HCEC 1CT (cell line): ENCODE measurements around the gene PDCD4.

Experiments
- DNase-seq: peaks from one replicate; pipeline ENCODE4 v3.0.0-alpha.2; 2017

The PDCD4 gene

DNA sequence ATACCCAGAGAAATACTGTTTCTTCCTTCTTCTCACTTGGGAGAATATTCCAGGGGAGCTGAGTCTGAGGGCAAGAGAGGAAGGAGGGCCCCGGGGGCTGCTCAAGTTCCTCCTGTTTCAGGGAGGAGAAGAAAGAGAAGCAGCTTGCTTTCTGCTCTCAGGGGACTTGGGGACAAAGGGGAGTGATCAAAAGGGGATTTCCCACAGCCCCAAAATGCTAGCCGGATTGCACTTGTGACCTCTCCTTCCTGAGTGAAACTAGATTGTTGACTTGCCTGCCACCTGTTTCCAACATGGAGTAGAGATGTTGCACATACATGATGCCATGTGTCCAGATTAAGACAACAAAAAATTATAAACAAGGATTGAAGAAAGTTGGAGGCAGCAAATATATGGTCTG, 28.7 kb upstream of the PDCD4 start:
- no peak for DNase-seq

DNA sequence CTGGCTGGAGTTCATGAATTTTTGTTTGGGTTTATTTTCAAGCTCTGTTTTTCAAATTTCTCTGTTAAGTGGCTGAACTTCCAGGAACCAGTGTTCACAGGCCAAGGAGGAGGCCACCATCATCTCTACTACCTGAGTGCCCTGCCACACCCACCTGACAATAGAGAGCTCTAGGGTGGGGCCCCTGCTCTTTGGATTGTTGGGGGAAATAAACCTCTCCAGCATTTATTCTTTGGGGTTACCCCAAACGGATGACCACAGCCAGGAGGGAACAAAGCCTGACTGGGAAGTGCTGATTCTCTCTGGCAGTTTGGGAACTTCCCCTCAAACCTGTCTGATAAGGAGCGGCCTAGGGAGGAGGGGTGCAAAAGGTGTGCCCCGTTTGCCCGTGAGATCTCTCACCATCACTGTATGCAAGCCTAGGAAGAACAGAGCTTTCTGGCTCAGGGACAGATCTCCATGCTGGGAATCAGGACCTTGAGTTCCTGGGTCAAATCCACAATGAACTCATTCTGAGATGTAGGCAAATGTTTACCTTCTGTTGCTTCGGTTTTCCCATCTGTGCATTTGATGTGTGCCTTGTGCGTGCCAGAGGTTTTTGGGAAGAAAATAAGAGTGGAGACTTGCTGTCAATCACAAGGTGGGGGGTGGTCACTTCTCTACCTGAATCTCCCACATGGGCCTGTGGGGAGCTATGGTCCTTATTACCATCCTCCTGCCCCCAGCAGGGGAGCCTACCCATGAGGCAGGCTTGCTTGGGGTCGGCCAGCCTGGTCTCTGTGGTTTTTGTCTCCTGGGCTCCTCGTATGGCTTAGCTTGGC, 27.7 kb upstream of the PDCD4 start:
- DNase-seq, result no peak

DNA sequence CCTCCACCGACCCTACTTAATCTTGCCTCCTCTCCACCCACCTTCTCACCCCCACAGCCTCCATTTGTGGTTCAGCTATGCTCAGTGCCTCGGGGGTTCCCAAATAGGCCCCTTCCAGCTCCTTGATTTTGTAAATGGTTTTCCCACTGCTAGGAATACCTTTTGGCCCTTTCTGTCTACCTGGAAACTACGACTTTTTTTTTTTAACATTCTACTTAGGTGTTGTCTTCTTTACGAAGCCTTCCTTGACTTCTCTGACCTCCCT, 27.2 kb upstream of the PDCD4 start:
- no peak for DNase-seq

DNA sequence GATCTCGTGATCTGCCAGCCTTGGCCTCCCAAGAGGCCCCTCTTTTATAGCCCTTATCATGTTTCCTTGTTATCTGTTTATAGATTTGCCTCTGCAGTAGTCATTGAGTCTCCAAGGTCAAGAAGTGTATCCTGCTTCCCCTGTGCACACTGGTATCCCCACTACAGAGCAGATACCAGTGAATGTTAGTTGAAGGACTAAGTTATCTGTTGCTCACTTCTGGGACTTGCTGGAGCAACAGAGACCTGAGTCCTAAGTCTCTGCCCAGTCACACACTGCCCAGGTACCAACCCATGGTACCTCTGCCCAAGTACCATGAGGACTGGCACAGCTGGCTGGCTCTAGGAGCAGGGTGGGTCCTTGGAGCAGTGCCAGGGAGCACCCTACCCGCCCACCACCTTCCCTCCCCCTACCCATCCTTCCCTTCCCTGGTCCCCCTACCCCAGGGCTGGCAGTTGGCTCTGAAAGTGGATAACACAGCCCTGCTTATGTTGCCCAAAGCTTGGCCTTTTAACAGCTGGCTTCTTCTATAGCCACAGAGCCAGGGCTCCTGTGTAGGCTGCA, 26.5 kb upstream of the PDCD4 start:
- DNase-seq, result no peak

DNA sequence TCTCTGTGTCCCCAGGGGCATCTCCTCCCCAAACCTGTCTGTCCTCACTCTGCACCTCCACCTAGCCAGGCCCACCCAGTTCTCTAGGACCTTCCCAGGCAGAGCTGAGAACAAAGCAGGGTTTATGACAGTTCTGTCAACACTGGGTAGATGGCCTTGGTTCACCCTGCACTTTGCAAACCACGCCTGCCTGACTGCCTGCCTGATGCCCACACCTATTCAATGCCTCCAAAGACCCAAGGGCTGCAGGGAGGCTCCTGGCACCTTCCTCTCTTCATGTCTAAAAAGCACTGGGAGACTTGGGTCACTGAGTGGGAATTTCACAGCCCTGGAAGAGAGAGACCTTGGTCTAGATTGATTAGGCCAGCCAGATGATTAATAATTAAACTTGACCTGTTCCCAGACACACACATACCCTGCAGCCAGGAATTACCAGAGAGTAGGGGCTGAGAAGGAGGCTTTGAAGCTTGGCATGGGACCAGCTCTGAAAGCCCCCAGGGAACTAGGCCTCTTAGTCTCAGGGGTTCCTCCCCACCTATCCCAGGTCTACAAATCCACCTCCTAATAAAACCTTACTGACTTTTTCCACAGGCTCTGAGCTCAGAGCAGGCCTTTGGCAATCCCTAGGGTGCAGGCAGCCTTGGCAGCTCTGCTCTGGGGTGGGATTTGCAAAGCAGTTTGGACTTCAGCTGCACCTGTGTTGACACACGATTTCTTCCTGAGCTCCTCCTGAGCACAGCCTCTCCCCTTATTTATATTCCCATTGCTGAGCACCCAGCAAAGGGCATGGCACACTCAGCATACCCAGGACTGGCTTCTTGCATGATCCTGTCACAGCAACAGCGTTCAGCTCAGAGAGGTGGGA, 25.7 kb upstream of the PDCD4 start:
- DNase-seq, result no peak

DNA sequence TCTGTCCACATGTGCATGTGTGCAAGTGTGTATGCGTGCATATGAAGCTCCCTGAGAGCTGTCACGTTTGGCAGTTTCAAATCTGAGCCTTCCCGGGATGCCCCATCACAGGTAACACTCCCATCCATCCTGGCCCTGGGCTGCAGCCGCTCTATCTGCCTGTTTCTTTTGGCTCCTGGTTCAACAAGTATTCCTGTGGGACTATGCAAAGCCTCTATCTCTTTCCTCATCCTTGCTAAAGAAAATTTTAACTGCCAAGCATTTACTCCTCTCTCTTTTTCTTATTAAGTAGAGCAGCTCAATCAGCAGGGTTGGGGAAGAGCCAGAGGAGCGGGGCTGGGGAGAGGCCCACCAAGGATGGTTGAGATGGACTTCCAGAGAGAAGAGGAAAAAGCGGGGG, 24.4 kb upstream of the PDCD4 start:
- no peak for DNase-seq

DNA sequence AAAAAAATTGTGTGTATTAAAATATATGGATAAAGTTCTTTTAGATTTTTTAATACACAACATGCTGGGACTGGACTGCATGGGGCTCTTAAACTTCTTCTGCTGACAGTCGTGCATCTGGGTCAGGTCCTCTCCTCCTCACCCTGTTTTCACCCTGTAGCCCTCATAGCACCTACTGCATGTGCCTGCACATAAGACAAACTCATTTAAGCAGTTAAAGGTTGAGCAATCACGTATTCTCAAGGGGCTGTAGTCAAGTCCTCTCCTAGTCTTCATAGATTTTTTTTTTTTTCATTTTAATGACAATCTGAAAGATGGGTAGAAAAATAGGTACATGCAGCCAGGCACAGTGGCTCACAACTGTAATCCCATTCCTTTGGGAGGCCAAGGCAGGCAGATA, 23.6 kb upstream of the PDCD4 start:
- DNase-seq, result no peak

DNA sequence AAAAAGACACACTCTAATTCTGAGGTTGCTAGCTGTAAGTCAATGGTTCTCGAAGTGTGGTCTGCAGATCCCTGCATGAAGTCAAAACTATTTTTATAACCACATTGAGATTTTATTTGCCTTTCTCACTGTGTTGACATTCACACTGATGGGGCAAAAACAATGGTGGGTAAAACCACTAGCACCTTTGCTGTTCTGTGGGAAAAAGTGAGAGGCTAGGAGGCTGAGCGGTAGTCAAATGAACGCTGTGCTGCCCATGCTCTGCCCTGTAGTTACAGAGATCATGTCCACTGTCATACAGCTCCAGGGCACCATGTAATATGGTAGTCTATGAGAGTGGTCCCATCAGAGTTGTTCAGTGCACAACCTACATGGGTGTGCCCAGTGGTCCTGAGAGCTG, 21.6 kb upstream of the PDCD4 start:
- no peak for DNase-seq

DNA sequence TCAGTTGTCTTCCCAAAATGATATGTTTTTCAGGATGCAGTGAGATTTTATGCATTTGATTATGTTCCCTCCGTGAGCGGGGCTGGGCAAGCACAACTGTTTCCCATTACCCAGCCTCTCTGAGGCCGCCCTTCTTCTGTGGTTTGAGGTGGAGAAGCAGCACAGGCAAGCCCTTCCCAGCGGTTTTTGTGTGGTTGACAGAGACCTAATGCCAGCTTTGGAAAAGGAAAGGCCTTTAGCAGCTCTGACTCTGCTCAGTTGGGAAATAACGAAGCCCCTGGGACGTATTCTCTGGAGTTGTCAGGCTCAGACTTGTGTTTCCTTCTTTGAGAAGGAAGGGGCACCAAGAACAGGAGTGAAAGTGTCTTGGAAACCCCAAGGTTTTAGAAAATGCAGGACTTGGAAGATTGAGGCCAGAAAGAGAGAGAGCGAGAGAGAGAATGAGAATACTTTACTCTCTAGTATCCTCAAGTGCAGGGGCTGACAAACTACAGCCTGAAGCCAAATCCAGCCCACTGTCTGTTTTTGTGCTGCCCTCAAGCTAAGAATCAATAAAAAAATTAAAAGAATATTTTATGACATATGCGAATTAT, 20.6 kb upstream of the PDCD4 start:
- DNase-seq, result no peak

DNA sequence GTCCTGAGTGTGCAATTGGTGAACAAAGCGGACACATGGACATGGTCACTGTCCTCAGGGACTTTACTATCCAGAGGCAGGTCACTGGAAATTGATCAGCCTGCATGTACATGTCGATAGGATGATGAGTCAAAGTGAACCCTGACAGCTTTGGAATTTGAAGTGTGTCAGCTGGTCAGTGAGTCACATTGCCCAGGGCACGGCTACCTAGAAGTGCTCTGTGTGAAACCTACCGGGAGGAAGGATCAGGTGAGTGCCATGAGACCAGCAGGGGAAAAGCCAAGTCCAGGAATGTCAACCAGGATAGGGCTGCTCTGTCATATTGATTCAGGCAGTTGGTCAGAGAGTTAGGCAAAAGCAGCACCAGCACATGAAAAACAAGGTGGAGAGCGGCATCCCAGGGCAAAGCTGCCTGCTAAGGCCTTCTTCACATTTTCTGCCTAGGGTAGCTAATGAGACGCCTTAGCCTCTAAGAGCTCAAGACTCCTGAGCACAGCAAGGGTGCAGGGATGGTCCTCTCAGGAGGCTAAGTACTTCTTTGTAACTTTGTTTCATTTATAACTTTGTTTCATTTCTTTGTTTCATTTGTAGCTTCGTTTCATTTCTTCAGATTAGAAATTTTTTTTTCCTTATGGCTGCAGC, 19.4 kb upstream of the PDCD4 start:
- no peak for DNase-seq

DNA sequence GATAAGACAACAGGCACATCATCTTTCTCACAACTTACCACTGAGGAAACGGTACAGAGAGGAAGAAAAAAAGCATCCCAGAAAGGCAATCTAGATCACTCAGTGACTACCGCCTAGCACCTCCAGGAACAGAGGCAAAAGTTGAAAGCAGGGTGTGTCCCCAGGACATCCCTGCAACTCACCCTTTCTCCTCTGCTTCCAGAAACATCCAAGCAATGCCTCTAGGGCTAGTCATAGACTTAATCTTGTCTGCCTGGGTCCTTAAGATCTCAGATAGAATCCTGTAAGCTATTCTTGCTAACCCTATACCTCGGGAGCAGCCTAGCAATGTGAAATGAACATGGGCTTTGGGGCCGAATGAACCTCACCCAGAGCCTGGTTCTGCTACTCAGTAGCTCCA, 18.8 kb upstream of the PDCD4 start:
- DNase-seq, result no peak

DNA sequence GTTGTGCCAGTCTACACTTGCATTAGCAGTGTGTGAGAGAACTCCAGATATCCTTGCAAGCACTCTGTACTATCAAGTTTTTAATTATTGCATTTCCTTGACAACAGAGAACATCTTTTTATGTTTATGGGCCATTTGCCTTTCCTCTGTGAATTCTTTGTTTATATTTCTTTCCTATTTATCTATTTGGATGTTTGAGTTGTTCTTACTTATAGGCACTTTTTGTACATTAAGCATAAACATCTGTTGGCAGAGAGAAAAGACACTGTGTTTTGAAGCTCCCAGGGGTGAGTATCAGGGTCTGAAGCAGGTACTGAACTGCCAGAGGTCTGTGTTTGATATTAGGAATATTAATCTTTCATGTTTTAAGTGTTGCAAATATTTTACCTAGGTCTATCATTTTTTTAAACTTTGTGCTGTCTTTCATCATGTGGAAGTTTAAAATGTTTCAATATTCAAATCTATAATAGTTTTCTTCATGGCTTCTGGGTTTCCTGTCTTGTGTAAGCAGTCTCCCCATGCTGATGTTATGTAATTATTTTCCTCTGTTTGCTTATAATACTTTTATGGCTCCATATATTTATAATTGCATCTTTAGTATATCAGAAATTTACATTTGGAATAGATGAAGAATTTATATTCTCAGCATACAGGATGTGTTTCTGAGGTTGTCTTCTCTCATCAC, 17.7 kb upstream of the PDCD4 start:
- DNase-seq, result no peak

DNA sequence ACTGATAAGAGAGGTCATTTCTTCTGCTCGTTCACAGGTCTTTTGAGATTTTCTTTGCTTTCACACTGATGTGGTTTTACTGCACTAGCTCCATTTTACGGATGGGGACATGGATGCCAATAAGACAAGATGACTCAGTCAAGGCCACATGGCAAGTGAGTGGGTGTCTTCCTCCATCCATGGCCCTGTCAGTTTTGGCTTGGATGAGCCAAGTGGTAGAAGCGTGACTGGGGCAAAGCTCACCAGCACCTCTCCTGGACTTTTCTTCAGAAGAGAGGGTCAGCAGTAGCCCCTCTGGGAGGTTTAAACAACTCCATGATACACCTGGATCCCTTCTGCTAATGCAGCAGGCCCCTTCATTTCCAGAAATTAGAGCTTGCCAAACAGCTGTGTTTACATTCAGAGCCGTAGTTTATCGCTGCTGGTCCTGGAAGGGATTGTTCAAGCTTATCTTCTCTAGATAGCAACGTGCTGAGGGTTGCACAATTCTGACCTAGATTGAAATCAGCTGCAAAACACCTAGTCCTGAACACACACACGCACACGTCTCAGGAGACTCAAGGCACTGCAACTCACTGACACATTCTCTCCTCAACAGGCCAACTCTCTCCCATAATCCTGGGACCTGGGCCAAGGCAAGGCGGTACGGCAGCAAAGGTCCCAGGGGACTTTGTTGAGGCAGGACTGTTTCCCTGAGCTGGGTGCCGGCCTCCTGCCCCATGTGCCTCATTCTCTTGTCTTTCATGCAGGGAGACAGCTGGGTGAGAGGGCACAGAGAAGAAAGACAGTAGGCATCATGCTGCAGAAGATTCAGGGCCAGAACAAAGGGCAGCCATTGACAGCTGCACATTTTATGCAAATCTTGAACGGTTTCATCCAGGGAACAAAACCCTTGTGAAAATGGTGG, 14.2 kb upstream of the PDCD4 start:
- DNase-seq, result no peak

DNA sequence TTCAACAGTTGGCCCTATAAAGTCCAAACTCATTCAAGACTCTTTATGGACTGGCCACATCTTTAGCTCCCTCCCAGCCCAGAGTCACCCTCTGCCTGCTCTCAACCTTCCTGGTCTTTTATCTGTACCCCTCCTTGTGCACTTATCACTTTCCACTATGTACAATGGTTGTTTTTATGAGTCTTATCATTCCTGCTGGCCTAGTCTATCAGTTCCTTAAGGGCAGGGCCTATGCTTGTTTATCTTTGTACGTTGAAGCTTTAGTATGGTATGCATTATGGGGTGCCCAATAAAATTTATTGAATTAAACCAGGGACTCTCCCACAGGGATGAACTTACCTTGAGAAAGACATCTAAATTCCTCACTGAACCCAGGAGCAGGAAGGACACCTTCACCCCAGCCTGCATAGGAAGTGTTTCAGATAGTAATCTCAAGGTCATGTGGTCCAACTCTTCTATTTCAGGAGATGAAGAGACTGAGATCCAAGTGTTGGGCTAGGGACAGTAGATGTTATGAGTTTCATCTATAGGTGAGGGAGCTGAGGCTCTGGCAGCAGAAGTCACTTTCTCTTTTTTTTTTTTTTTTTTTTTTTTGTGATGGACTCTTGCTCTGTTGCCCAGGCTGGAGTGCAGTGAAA, 13.3 kb upstream of the PDCD4 start:
- no peak for DNase-seq

DNA sequence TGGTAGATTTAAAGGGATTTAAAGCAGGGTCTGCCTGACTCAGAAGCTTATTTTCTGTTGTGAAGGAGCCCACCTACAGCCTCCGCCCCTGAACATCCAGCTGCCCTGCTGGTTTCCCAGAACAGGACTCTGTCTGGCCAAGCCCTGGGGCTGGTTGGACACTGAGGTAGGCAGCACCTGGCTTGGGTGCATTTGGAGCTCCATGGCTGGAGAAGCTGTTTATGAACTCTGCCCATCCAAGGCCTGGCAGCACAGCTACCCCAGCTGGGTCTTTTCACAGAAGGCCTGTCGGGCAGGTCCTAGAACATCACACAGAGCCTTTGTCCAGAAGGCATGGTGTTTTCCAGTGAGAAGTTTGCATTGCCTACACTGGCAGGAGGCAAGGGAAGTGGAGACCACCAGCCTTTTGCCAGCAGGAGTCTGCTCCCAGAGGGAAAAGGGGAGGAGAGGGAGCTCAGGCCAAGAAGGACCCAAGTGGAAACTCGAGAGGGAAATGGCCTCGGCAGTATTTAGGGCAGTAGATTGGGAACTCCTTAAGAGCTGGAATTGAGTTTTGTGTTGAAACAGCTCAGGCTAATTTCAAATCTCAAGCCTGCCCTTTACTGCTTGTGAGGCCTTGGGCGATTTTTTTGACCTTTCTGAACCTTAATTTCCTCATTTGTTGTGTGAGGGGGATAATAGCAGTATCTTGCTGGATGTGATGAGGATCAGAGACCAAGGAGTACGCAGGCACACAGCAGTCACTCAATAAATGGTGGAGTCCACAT, 12.3 kb upstream of the PDCD4 start:
- DNase-seq, result no peak

DNA sequence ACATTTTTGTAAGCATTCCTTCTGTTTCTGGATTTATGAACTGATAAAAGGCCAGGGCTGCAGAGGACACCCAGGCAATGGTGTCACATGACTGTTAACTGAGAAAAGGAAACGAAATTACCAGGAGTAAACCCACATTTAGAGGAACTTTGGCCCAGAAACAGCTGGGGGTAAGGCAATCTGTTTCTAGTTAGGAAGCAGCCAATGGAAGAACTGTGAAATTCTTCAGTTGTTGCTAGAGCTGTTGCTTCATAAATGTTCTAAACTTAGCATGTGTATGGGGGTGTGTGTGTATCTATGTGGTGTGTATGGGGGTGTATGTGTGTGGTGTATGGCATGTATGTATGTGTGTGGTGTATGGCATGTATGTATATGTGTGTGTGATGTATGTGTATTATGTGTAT, 11.8 kb upstream of the PDCD4 start:
- peak; percentile 82 for DNase-seq

DNA sequence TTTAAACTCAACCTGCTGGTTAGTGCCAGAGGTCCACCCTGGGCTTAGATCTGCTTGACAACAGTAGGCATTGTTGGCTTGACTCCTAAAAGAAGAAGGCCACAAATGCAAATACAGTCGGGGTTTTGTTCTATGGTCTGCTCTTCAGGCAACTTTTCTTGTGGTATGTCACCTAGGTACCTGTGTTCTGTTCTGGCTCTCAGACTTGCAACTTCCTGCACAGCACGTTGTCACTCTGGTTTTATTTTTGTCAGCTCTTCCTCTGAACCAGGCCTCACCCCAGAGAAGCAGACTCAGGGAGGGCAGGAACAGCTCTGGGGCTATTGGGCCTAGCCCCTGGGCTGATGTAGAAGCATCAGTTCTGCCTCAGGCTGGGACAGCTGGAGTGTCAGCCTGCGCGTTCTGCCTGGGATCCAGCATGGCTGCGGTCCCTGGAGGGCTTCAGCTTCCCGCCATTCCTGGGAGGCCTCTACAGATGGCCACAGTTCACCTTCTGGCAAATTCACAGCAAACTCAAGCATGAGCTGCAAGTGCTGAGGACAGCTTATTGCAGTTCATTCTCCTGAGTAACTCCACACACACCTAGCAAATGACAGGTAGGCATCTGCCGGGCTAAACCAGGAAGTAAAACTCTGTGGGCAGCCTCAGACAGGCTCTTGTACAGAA, 11.0 kb upstream of the PDCD4 start:
- no peak for DNase-seq

DNA sequence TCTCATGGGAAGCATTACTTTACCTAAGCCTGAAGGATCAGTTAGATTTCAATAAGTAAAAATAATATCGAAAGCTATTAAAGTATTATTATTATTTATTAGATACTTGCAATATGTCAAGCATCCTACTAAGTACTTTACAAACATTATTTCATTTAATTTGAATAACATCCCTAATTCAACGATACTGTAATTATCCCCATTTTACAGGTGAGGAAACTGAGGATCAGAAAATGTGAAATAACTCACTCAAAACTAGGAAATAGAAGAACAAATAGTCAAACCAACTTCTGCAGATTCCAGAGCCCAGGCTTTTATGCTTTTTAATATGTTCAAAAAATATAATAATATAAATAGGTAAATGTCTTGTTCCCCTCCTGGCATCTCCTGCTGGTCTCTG, 10.3 kb upstream of the PDCD4 start:
- no peak for DNase-seq

DNA sequence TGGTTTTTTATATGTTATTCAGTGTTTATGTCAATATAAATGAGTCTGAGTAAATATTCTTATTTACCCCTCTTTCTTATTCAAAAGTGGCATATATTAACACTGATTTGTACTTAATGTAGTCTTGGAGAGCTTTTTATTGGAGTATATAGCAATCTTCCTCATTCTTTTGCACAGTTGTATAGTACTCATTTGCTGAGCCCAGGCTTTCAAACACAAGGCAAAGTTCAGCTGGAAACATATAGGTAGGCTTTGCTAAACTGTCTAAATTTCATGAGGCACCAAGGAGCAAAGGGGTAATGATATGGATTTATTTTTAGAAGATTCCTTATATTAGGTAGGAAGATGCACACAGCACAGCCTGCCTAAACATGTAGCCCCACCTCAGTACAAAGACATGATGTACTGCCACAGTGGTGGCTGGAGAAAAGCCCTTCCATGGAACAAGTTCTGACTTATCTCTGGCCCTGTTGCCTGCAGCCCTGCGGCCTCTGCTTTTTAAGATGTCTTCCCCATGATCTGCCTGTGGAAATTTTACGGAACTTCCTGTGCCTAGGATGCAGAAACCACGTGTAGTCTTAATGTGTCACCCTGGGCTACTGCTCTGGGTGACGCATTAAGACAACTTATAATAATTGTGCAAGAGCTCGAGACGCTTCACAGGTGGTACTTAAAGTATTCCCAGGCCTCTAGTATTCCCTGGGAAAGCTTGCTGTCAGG, 9.6 kb upstream of the PDCD4 start:
- DNase-seq, result no peak
